Frontal cortex (tissue), 4 donors: ENCODE measurements around the gene C15orf62. TPM values are rescaled to one million over a fixed set of nuclear protein-coding genes. Genes with fewer than 3 reads are reported as not detected.

Experiments
- DNase-seq, 2 donors: peaks; one replicate each; pipeline ENCODE4 v3.0.0; 2012; ENCODE audit warnings: low spot score in 2 of 2
- FAIRE-seq: peaks from 2 replicates; lab custom pipeline; 2012; peaks lifted over from hg19 to GRCh38; lab: Jason Lieb, UNC
- small RNA-seq: library from RNA; depleted of rRNA; stranded (forward); fragments of <200 nt; gene quantifications from one replicate; pipeline ENCODE3, GENCODE V24; 2014
- total RNA-seq: library from RNA; depleted of rRNA; stranded (reverse); fragments of >200 nt; gene quantifications from one replicate; pipeline ENCODE4 v1.2.3, GENCODE V29; 2014
- donor health status: control.
- donor health status: control.
- donor health status: control.

C15orf62 gene
- total RNA-seq, 1 donor from 2014 or later: not detected

DNA sequence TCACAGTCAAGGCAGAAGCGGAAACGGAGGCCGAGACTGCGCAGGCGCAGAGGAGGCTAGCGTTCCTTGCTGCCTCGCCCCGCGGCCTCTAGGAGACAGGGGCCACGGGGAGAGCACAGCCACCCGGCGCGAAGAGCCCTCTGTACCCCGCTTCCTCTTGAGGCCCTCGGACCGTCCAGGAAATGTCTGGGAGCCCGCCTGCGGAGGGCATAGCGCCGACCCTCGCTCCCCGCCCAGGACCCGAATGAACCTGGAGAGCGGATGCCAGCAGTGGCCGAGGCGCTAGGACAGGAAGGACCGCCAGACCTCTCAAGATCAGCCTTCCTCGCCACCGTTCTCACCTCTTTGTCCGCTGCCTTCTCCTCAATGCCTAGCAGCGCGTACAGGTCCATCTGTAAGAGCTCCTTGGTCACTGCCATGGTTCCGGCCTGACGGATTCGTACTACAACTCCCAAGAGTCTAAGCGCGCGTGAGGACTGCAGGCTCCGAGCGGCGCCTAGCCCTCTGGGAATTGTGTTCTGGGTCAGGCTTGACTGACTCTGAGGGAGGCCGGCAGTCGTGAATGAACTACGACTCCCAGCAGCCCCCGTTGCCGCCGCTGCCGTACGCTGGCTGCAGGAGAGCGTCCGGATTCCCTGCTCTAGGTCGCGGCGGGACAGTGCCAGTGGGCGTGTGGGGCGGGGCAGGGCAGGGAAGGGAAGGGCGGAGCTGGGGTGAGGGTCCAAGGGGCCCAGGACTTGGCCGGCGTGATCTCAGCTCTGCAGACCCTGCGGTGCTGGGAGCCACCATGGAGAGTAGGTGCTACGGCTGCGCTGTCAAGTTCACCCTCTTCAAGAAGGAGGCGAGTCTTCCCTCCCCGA lies 37.5 kb downstream of the C15orf62 start, which contains the start of the genes DNAJC17 and ZFYVE19:
TSS of gene DNAJC17 (minus strand) at position 446 of the 860 bp plus-strand sequence. CDS start at position 419, 27 bp downstream.
TSS of gene ZFYVE19 (plus strand) at position 62 of the 860 bp plus-strand sequence. CDS start at position 563, 501 bp downstream.
- no peak for FAIRE-seq
- DNase-seq: peak; percentile 75 to 89

DNA sequence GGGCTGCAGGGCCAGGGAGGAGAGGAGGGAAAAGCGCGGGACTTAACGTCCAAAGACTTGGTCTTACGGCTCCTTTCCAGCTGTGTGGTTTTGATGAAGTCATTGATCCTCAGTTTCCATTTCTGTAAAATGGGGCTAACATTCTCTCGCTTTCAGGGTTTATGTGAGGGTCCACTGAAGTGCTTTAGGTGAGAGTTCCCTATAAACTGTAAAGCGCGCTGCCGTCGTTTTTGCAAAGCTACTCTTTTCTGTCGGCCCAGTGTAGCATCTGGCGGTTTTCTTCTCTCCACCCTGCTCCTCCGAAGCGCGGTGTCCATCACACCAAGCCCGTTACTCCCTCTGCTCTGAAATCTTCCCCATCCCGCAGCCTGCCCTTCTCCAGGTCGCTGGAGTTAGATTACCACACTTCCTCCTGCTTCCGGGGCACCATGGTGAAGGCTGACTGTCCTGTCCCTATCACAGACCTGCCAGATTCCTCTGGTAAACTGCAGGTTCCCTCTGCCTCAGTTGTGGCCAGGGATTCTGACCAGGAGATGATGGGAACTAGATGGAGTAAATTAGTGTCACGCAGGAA lies 38.2 kb downstream of the C15orf62 start:
- FAIRE-seq: no peak
- DNase-seq: no peak

DNA sequence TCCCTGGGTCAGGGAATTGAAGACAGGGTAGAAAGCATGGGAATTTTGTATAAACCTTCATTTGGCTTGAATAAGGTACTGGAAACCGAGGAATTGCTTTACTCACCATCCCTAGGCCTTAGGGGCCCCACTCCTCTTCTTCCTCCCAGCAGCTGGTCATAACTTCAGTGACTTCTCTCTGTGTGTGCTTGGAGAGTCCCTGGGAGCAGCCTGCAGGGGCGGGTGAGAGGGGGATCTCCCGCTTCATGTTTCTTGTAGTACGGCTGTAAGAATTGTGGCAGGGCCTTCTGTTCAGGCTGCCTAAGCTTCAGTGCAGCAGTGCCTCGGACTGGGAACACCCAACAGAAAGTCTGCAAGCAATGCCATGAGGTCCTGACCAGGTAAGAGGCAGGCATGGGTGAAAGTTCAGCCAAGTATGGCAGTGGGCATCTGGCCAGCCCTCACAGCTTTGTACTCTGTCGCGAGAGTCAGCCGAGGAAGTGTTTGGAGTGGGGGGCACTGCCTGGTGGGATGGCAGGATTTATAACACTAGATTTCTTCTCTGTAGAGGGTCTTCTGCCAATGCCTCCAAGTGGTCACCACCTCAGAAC lies 39.2 kb downstream of the C15orf62 start:
- FAIRE-seq: no peak

DNA sequence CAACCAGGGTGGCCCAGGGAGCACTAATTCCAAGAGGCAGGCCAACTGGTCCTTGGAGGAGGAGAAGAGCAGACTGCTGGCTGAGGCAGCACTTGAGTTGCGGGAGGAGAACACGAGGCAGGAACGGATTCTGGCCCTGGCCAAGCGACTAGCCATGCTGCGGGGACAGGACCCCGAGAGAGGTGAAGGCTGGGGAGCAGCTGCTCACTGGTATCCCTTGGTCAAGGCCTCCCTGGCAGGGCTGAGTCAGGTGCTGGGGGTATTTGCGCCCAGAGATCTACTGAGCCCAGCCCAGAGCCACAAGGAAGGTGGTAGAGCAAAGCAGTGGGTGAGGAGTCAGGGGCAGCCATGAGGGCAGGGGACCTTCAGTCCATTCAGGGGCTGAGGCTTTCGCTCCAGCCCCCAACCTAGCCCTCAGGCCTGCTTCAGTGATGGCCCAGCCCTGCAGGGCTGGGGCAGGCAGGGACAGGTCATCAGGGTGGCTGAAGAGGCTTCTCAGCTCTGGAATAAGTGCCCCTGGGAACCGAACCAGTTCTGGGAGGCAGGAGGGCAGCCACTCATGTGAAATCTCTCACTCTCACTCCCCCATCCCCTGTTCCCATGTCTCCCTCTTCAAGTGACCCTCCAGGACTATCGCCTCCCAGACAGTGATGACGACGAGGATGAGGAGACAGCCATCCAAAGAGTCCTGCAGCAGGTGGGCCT lies 43.1 kb downstream of the C15orf62 start:
- FAIRE-seq: no peak
- no peak for DNase-seq

More for the DNA sequence above, 39.2 kb downstream of the C15orf62 start:
- no peak for DNase-seq

GRCh38 chr15:40815042-40815698 lies 45.4 kb downstream of the C15orf62 start:
- FAIRE-seq: no peak
- DNase-seq: peak in 1 of 2 donors; percentile 47

DNA sequence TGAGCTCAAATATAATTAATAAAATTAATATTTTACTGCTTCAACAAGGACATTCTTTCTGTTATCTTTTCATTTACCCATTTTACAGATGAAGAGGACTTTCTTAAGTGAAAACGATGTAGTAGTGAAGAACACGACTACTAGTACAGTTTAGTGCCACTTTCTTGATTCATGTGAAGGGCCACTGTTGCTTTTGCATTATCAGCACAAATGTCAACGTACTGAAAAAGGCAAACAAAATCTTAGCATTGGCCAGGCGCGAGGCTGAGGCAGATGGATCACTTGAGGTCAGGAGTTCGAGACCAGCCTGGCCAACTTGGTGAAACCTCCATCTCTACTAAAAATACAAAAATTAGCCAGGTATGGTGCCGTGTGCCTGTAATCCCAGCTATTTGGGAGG lies 49.3 kb downstream of the C15orf62 start:
- FAIRE-seq (no peak), DNase-seq (no peak)

DNA sequence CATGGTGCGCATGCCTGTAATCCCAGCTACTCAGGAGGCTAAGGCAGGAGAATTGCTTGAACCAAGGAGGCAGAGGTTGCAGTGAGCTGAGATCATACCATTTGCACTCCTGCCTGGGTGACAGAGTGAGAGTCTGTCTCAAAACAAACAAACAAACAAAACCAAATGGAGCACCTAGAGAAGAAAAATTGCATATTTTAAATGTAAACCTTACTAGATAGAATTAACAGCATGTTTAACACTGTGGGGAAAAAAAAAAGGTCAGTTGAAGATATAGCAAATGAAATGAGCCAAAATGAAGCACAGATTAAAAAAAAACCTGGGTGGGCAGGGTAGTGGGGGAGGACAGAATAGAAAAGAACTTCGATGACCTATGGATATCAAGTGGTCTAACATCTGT lies 51.4 kb downstream of the C15orf62 start:
- no peak for DNase-seq
- no peak for FAIRE-seq

Small RNA genes lying within 50 kb of the gene (small RNA-seq; reads per million reads assigned to genes)
- not detected for gene SUMO2P15

Other genes with a start within 250 kb of the C15orf62 start
- 23.6 TPM for gene CCDC32, start 204.9 kb upstream of the C15orf62 start, total RNA-seq
- 15.9 TPM for gene RPUSD2, start 200.7 kb upstream of the C15orf62 start, total RNA-seq
- 6.5 TPM for gene KNL1, start 175.7 kb upstream of the C15orf62 start, total RNA-seq
- gene RAD51, start 74.8 kb upstream of the C15orf62 start, total RNA-seq: 0.82 TPM
- 15.9 TPM for gene RMDN3, start 14.7 kb upstream of the C15orf62 start, total RNA-seq
- gene GCHFR, start 5.9 kb upstream of the C15orf62 start, total RNA-seq: 4.5 TPM
- 18.8 TPM for gene ZFYVE19, start 37.1 kb downstream of the C15orf62 start, total RNA-seq
- 15.5 TPM for gene DNAJC17, start 37.5 kb downstream of the C15orf62 start, total RNA-seq
- not detected for gene PPP1R14D, start 58.7 kb downstream of the C15orf62 start, total RNA-seq
- gene SPINT1, start 74.1 kb downstream of the C15orf62 start, total RNA-seq: 1.6 TPM
- 9.4 TPM for gene RHOV, start 104.3 kb downstream of the C15orf62 start, total RNA-seq
- 29.8 TPM for gene VPS18, start 124.5 kb downstream of the C15orf62 start, total RNA-seq
- 4.1 TPM for gene DLL4, start 159.4 kb downstream of the C15orf62 start, total RNA-seq
- 2.9 TPM for gene CHAC1, start 183.5 kb downstream of the C15orf62 start, total RNA-seq